DMS 273 (cell line): ENCODE results near the gene TUBAL3.
A peak's percentile ranks its signal among the peaks of the same experiment; 100 is the strongest.
"Not testable (repeated sequence)": the region's sequence is repeated elsewhere in the genome, so short reads cannot be mapped to it uniquely, and the experiment has no call there.

Experiments
- DNase-seq: peaks from one replicate; lab custom pipeline; 2025; ENCODE audit not compliant: unreplicated experiment; lab: John Stamatoyannopoulos, UW

The TUBAL3 gene

GRCh38 chr10:5424751-5425150, 20.1 kb upstream of the TUBAL3 start:
- no peak for DNase-seq

- no peak for DNase-seq
These were observed 19.1 kb upstream of the TUBAL3 start for GRCh38 chr10:5423771-5424170.

- no peak for DNase-seq
These were observed 15.0 kb upstream of the TUBAL3 start for GRCh38 chr10:5419466-5420094.

- no peak for DNase-seq
These were observed 14.0 kb upstream of the TUBAL3 start for GRCh38 chr10:5418584-5418983.

GRCh38 chr10:5416981-5417380, 12.4 kb upstream of the TUBAL3 start:
- DNase-seq = peak; percentile 97

GRCh38 chr10:5413012-5413938, 8.6 kb upstream of the TUBAL3 start:
- DNase-seq = peak; percentile 57

- DNase-seq = peak; percentile 93
These were observed 7.8 kb upstream of the TUBAL3 start, which contains the start of gene NET1 for GRCh38 chr10:5412277-5412941. NET1 (plus strand) TSS chr10:5412557; CDS start chr10:5412693, 136 bp downstream.

GRCh38 chr10:5411941-5412276, 7.3 kb upstream of the TUBAL3 start:
- peak; percentile 37 for DNase-seq

GRCh38 chr10:5410787-5411186, 6.2 kb upstream of the TUBAL3 start:
- not testable (repeated sequence) for DNase-seq

- DNase-seq = no peak
These were observed 2.3 kb upstream of the TUBAL3 start for GRCh38 chr10:5406918-5407317.

- DNase-seq = no peak
These were observed 1.8 kb downstream of the TUBAL3 start for GRCh38 chr10:5402798-5403197.

GRCh38 chr10:5400468-5401240, 4.0 kb downstream of the TUBAL3 start:
- peak; percentile 64 for DNase-seq

GRCh38 chr10:5399332-5399731, 5.3 kb downstream of the TUBAL3 start:
- DNase-seq = no peak

- no peak for DNase-seq
These were observed 7.9 kb downstream of the TUBAL3 start for GRCh38 chr10:5396556-5397300.

GRCh38 chr10:5395168-5395567, 9.5 kb downstream of the TUBAL3 start:
- no peak for DNase-seq

- DNase-seq = no peak
These were observed 11.1 kb downstream of the TUBAL3 start for GRCh38 chr10:5393529-5393928.

GRCh38 chr10:5391790-5392189, 12.8 kb downstream of the TUBAL3 start:
- DNase-seq = no peak

GRCh38 chr10:5390607-5391205, 13.9 kb downstream of the TUBAL3 start:
- DNase-seq = no peak

GRCh38 chr10:5387169-5387568, 17.5 kb downstream of the TUBAL3 start:
- DNase-seq = no peak

- no peak for DNase-seq
These were observed 19.4 kb downstream of the TUBAL3 start for GRCh38 chr10:5385224-5385623.
